WTC11 (cell line): Measurements from ENCODE around the gene ZRANB1. TPM values are rescaled to one million over a fixed set of nuclear protein-coding genes. Genes with fewer than 3 reads are reported as not detected.

Source experiments
- ATF1 ChIP-seq: sonication (generic); formaldehyde crosslinking; IDR thresholded peaks from 2 replicates; pipeline ENCODE4 v1.8.1; 2023; ENCODE audit warnings: mild to moderate bottlenecking, moderate library complexity, missing genetic modification reagents
- CBFB ChIP-seq: sonication (generic); formaldehyde crosslinking; IDR thresholded peaks from 2 replicates; pipeline ENCODE4 v1.8.1; 2022; ENCODE audit warnings: mild to moderate bottlenecking, low read depth, missing genetic modification reagents
- E2F4 ChIP-seq: sonication (generic); formaldehyde crosslinking; IDR thresholded peaks from 2 replicates; pipeline ENCODE4 v1.8.1; 2022; ENCODE audit warnings: low read depth, mild to moderate bottlenecking, moderate library complexity, missing genetic modification reagents, borderline replicate concordance
- E2F5 ChIP-seq: sonication (generic); formaldehyde crosslinking; IDR thresholded peaks from 2 replicates; pipeline ENCODE4 v1.8.1; 2022; ENCODE audit warnings: mild to moderate bottlenecking, moderate library complexity, missing genetic modification reagents
- ELF4 ChIP-seq: sonication (generic); formaldehyde crosslinking; IDR thresholded peaks from 2 replicates; pipeline ENCODE4 v1.8.1; 2022; ENCODE audit warnings: low read depth, mild to moderate bottlenecking, moderate library complexity, missing genetic modification reagents
- ETV6 ChIP-seq: sonication (generic); formaldehyde crosslinking; IDR thresholded peaks from 2 replicates; pipeline ENCODE4 v1.8.1; 2022; ENCODE audit warnings: mild to moderate bottlenecking, missing genetic modification reagents
- FOXK1 ChIP-seq: sonication (generic); formaldehyde crosslinking; IDR thresholded peaks from 2 replicates; pipeline ENCODE4 v1.8.0; 2022; ENCODE audit warnings: mild to moderate bottlenecking, moderate library complexity, missing genetic modification reagents
- FOXP4 ChIP-seq: sonication (generic); formaldehyde crosslinking; IDR thresholded peaks from 2 replicates; pipeline ENCODE4 v1.8.0; 2022; ENCODE audit warnings: mild to moderate bottlenecking, missing genetic modification reagents
- GRHL2 ChIP-seq: fragments of 250-450 bp; sonication (Bioruptor Pico); IDR thresholded peaks from 2 replicates; pipeline ENCODE4 v1.8.0; 2022; ENCODE audit warnings: mild to moderate bottlenecking, moderate library complexity; ENCODE audit not compliant: insufficient replicate concordance, severe bottlenecking
- HMGXB4 ChIP-seq: sonication (generic); formaldehyde crosslinking; IDR thresholded peaks from 2 replicates; pipeline ENCODE4 v1.8.1; 2023; ENCODE audit warnings: mild to moderate bottlenecking, moderate library complexity, missing genetic modification reagents
- IRF1 ChIP-seq: sonication (generic); formaldehyde crosslinking; IDR thresholded peaks from 2 replicates; pipeline ENCODE4 v1.8.0; 2023; ENCODE audit warnings: missing genetic modification reagents
- IRF2 ChIP-seq: sonication (generic); formaldehyde crosslinking; IDR thresholded peaks from 2 replicates; pipeline ENCODE4 v1.8.0; 2022; ENCODE audit warnings: low read depth, missing genetic modification reagents, borderline replicate concordance
- MYBL2 ChIP-seq: sonication (generic); formaldehyde crosslinking; IDR thresholded peaks from 2 replicates; pipeline ENCODE4 v1.8.1; 2023; ENCODE audit warnings: mild to moderate bottlenecking, moderate library complexity, missing genetic modification reagents
- NFYB ChIP-seq: sonication (generic); formaldehyde crosslinking; conservative IDR thresholded peaks from 2 replicates; pipeline ENCODE4 v1.8.0; 2022; ENCODE audit warnings: low read depth, missing genetic modification reagents
- NR2C2 ChIP-seq: sonication (generic); formaldehyde crosslinking; IDR thresholded peaks from 2 replicates; pipeline ENCODE4 v1.8.0; 2022; ENCODE audit warnings: mild to moderate bottlenecking, missing genetic modification reagents
- NR3C1 ChIP-seq: sonication (generic); formaldehyde crosslinking; conservative IDR thresholded peaks from 2 replicates; pipeline ENCODE4 v1.8.1; 2023; ENCODE audit warnings: low read depth, mild to moderate bottlenecking, missing genetic modification reagents
- OVOL2 ChIP-seq: fragments of 250-450 bp; sonication (Bioruptor Pico); IDR thresholded peaks from 2 replicates; pipeline ENCODE4 v1.9.0; 2021; ENCODE audit warnings: mild to moderate bottlenecking, borderline replicate concordance
- PRRX2 ChIP-seq: fragments of 250-450 bp; sonication (Bioruptor Pico); IDR thresholded peaks from 2 replicates; pipeline ENCODE4 v1.8.0; 2021; ENCODE audit warnings: mild to moderate bottlenecking
- RELA ChIP-seq: sonication (generic); formaldehyde crosslinking; IDR thresholded peaks from 2 replicates; pipeline ENCODE4 v1.8.1; 2022; ENCODE audit warnings: missing genetic modification reagents, mild to moderate bottlenecking, borderline replicate concordance
- SMAD4 ChIP-seq: sonication (generic); formaldehyde crosslinking; IDR thresholded peaks from 2 replicates; pipeline ENCODE4 v1.8.0; 2022; ENCODE audit warnings: mild to moderate bottlenecking, missing genetic modification reagents
- SOX15 ChIP-seq: fragments of 250-450 bp; sonication (Bioruptor Pico); IDR thresholded peaks from 2 replicates; pipeline ENCODE4 v1.9.0; 2021; ENCODE audit warnings: mild to moderate bottlenecking
- TCF7 ChIP-seq: sonication (generic); formaldehyde crosslinking; IDR thresholded peaks from 2 replicates; pipeline ENCODE4 v1.8.0; 2022; ENCODE audit warnings: mild to moderate bottlenecking, low read depth, missing genetic modification reagents, moderate library complexity
- ZBTB43 ChIP-seq: sonication (generic); formaldehyde crosslinking; IDR thresholded peaks from 2 replicates; pipeline ENCODE4 v1.8.1; 2023; ENCODE audit warnings: mild to moderate bottlenecking, missing genetic modification reagents
- ZNF232 ChIP-seq: sonication (generic); formaldehyde crosslinking; IDR thresholded peaks from 2 replicates; pipeline ENCODE4 v1.8.0; 2022; ENCODE audit warnings: mild to moderate bottlenecking, missing genetic modification reagents
- ZNF317 ChIP-seq: sonication (generic); formaldehyde crosslinking; IDR thresholded peaks from 2 replicates; pipeline ENCODE4 v1.8.1; 2023; ENCODE audit warnings: low read depth, mild to moderate bottlenecking, moderate library complexity, missing genetic modification reagents, borderline replicate concordance
- ZNF396 ChIP-seq: fragments of 250-450 bp; sonication (Bioruptor Pico); IDR thresholded peaks from 2 replicates; pipeline ENCODE4 v1.8.0; 2021; ENCODE audit warnings: mild to moderate bottlenecking, moderate library complexity, borderline replicate concordance
- total RNA-seq: library from RNA; stranded (reverse); gene quantifications from 3 replicates; pipeline ENCODE4 v1.2.3, GENCODE V29; 2021
- TF ChIP-seq, protein P1 (sequence below): sonication (generic); formaldehyde crosslinking; IDR thresholded peaks from 2 replicates; pipeline ENCODE4 v1.8.0; 2022; ENCODE audit warnings: mild to moderate bottlenecking, missing genetic modification reagents
- TF ChIP-seq, protein P2 (sequence below): fragments of 250-450 bp; sonication (Bioruptor Pico); IDR thresholded peaks from 2 replicates; pipeline ENCODE4 v1.9.0; 2021; ENCODE audit warnings: mild to moderate bottlenecking
- TF ChIP-seq, protein P3 (sequence below): sonication (generic); formaldehyde crosslinking; IDR thresholded peaks from 2 replicates; pipeline ENCODE4 v1.8.1; 2022; ENCODE audit warnings: missing genetic modification reagents, borderline replicate concordance

ZRANB1 gene
- total RNA-seq, 1 experiment from 2014 or later = 15.9 TPM

GRCh38 chr10:124916585-124917427, 25.1 kb upstream of the ZRANB1 start (continued):
- TF ChIP-seq ZNF317 (CRISPR knock-in tag) = no peak
- TF ChIP-seq SMAD4 (CRISPR knock-in tag) = no peak
- no peak for TF ChIP-seq TCF7 (CRISPR knock-in tag)
- TF ChIP-seq ZNF396 (CRISPR knock-in tag) = no peak
- peak; percentile 68; the same call in 1 of the 2 replicates for TF ChIP-seq E2F5 (CRISPR knock-in tag)
- TF ChIP-seq IRF1 (CRISPR knock-in tag) = 0 out of 2 replicates have a peak, but pooled peaks have one; percentile 11
- TF ChIP-seq ZBTB43 (CRISPR knock-in tag) = no peak
- peak; percentile 85; the same call in 1 of the 2 replicates for TF ChIP-seq FOXK1 (CRISPR knock-in tag)
- no peak for TF ChIP-seq IRF2 (CRISPR knock-in tag)
- TF ChIP-seq NR2C2 (CRISPR knock-in tag) = no peak
- TF ChIP-seq CBFB (CRISPR knock-in tag) = 0 out of 2 replicates have a peak, but pooled peaks have one; percentile 57
- TF ChIP-seq, protein P1, sequence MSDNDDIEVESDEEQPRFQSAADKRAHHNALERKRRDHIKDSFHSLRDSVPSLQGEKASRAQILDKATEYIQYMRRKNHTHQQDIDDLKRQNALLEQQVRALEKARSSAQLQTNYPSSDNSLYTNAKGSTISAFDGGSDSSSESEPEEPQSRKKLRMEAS = peak; percentile 79
- TF ChIP-seq NR3C1 = no peak
- no peak for TF ChIP-seq ELF4
- TF ChIP-seq, protein P2, sequence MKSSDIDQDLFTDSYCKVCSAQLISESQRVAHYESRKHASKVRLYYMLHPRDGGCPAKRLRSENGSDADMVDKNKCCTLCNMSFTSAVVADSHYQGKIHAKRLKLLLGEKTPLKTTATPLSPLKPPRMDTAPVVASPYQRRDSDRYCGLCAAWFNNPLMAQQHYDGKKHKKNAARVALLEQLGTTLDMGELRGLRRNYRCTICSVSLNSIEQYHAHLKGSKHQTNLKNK = no peak
- TF ChIP-seq OVOL2 = no peak
- TF ChIP-seq ETV6 (CRISPR knock-in tag) = peak; percentile 66; the same call in 1 of the 2 replicates
- TF ChIP-seq MYBL2 = no peak
- no peak for TF ChIP-seq E2F4
- no peak for TF ChIP-seq ATF1 (CRISPR knock-in tag)
- TF ChIP-seq GRHL2 (CRISPR knock-in tag) = no peak
- TF ChIP-seq RELA (CRISPR knock-in tag) = no peak
- TF ChIP-seq FOXP4 (CRISPR knock-in tag) = no peak
- no peak for TF ChIP-seq PRRX2 (CRISPR knock-in tag)
- TF ChIP-seq HMGXB4 = peak; percentile 64; the same call in 1 of the 2 replicates
- no peak for TF ChIP-seq SOX15 (CRISPR knock-in tag)
- peak; percentile 89 for TF ChIP-seq NFYB (CRISPR knock-in tag)
- TF ChIP-seq, protein P3, sequence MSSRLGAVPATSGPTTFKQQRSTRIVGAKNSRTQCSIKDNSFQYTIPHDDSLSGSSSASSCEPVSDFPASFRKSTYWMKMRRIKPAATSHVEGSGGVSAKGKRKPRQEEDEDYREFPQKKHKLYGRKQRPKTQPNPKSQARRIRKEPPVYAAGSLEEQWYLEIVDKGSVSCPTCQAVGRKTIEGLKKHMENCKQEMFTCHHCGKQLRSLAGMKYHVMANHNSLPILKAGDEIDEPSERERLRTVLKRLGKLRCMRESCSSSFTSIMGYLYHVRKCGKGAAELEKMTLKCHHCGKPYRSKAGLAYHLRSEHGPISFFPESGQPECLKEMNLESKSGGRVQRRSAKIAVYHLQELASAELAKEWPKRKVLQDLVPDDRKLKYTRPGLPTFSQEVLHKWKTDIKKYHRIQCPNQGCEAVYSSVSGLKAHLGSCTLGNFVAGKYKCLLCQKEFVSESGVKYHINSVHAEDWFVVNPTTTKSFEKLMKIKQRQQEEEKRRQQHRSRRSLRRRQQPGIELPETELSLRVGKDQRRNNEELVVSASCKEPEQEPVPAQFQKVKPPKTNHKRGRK (CRISPR knock-in tag) = no peak
- 0 out of 2 replicates have a peak, but pooled peaks have one; percentile 59 for TF ChIP-seq ZNF232 (CRISPR knock-in tag)
